ENCODE measurements around the gene CPA2. TPM values are rescaled to one million over a fixed set of nuclear protein-coding genes. Genes with fewer than 3 reads are reported as not detected.

The CPA2 gene
- total RNA-seq, 4 donors from 2014 or later = 1.5 to 2.2 TPM; not detected in 2

- Histone ChIP-seq H3K27me3 (no peaks in the 10 kb centered on the region), H3K36me3 (no peaks in the 10 kb centered on the region), H3K27ac (no peak overlapping the region), H3K9me3 (no peaks in the 10 kb centered on the region), H3K4me1 (peaks cover 0 to 5% (median 0%) of the 10 kb centered on the region in 4 donors), H3K4me3 (no peak overlapping the region)
- no peak for DNase-seq (ENCODE audit: low spot score in 2 of 2)
- 82 to 83% methylated on average over 3 of the region's 3 CpGs for WGBS, 2 donors
- TF ChIP-seq EP300 (IDR thresholded peaks at IDR 0.05) (no peak), CTCF (IDR thresholded peaks at IDR 0.05) (no peak), POLR2A (IDR thresholded peaks at IDR 0.05) (no peak)
These were observed 63.0 kb downstream of the CPA2 start for GRCh38 chr7:130329681-130330080.

GRCh38 chr7:130332259-130333053, 65.8 kb downstream of the CPA2 start:
- Histone ChIP-seq H3K27ac (no peak overlapping the region), H3K4me3 (no peak overlapping the region), H3K36me3 (no peaks in the 10 kb centered on the region), H3K27me3 (no peaks in the 10 kb centered on the region), H3K4me1 (peaks cover 0 to 8% (median 0%) of the 10 kb centered on the region in 4 donors), H3K9me3 (no peaks in the 10 kb centered on the region)
- WGBS, 2 donors = 95% methylated on average over 4 of the region's 4 CpGs
- TF ChIP-seq EP300 (IDR thresholded peaks at IDR 0.05) = no peak
- no peak for TF ChIP-seq POLR2A (IDR thresholded peaks at IDR 0.05)
- TF ChIP-seq CTCF (IDR thresholded peaks at IDR 0.05) = no peak
- no peak for DNase-seq (ENCODE audit: low spot score in 2 of 2)

GRCh38 chr7:130333832-130334231, 67.2 kb downstream of the CPA2 start:
- 86 to 88% methylated on average over 2 of the region's 2 CpGs for WGBS, 2 donors
- no peaks in the 10 kb centered on the region for H3K9me3 ChIP-seq
- TF ChIP-seq POLR2A (IDR thresholded peaks at IDR 0.05) (no peak), CTCF (IDR thresholded peaks at IDR 0.05) (no peak), EP300 (IDR thresholded peaks at IDR 0.05) (no peak)
- no peaks in the 10 kb centered on the region for H3K36me3 ChIP-seq
- H3K4me1 ChIP-seq = peaks cover 0 to 8% (median 0%) of the 10 kb centered on the region in 4 donors
- no peak overlapping the region for H3K4me3 ChIP-seq
- no peaks in the 10 kb centered on the region for H3K27me3 ChIP-seq
- DNase-seq (ENCODE audit: low spot score in 2 of 2) = no peak
- no peak overlapping the region for H3K27ac ChIP-seq

- no peaks in the 10 kb centered on the region for H3K36me3 ChIP-seq
- WGBS, 2 donors = 35 to 41% methylated on average over 6 of the region's 6 CpGs
These were observed 67.6 kb downstream of the CPA2 start for GRCh38 chr7:130334274-130334673.

More at GRCh38 chr7:130334274-130334673, 67.6 kb downstream of the CPA2 start:
- Histone ChIP-seq H3K27ac (no peak overlapping the region), H3K27me3 (no peaks in the 10 kb centered on the region), H3K9me3 (no peaks in the 10 kb centered on the region), H3K4me1 (peaks cover 0 to 8% (median 0%) of the 10 kb centered on the region in 4 donors), H3K4me3 (no peak overlapping the region)
- no peak for TF ChIP-seq CTCF (IDR thresholded peaks at IDR 0.05)
- no peak for TF ChIP-seq POLR2A (IDR thresholded peaks at IDR 0.05)
- no peak for TF ChIP-seq EP300 (IDR thresholded peaks at IDR 0.05)
- DNase-seq (ENCODE audit: low spot score in 2 of 2) = no peak

Measured in tibial nerve (tissue), 4 donors.